RPMI8226 (cell line): ENCODE results near the gene TDRD10.

ENCODE experiments used
- DNase-seq: peaks from one replicate; pipeline ENCODE4 v3.0.0-alpha.2; 2015

Gene TDRD10

DNA sequence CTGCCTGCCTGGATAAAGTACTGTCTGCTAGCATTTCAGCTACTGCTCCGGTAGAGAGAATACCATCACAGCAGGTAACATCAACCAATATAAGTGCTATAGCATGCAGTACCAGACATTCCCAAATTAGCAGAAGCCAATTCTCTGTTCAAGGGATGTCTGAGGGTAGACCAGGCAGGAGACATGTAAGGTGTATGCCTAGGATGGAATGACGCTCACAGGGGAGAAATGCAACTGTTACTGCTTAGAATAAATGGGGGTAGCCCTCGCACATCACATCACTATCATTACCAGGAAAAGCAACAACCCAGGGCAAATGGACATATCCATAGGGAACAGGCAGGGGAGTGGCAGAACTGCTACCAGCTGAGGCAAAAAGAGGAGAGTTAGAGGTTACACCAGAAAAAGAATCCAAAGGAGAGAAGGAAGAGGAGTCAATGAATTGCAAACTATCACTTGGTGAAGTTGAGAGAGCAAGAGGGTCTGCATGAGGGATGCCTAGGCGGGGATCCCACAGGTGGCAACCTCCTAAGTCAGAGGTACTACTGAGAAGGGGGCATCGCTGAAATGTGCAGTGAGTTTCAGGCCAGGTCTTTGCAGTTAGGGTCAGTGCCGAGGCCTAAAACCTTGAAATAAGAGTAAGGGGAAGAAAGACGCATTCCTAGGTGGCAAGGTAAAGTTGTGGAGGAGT, 55.4 kb downstream of the TDRD10 start:
- DNase-seq, result peak; percentile 19

DNA sequence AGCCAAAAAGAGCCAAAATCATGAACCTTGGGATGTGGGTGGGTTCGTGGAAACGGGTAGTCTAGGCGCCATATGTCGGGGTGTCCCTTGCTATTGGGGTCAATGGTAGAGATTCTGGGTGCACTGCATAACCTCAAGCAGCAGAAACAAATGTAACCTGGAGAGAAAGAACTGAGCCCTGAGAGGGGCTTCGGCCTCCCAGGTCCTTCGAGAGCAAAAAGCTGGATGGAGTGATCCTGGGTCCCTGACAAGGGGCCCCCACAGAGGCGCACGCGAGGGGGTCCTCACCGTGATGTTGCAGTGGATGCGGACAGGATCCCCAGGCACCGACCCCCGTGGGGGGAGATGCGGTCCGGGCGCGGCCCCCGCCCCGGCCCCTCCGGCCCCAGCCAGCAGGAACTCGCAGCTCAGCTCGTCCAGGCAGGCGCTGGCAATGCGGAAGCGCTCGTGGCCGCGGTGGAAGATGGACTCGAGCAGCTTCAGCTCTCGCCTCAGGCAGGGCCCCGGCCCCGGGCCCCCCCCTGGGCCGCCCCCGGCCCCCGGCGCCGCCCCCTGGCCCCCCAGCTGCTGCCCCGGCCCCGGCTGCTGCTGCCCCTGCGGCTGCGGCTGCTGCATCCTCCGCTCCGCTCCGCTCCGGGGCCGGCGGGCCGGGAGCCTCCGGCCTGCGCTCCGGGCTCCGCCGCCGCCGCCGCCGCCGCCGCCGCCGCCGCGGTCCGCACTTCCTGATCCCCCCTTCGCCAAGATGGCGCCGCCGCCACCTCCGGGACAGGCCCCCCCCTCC, 56.1 kb downstream of the TDRD10 start, which contains the start of gene UBE2Q1:
UBE2Q1 (minus strand) TSS at position 724 of the 781 bp plus-strand sequence; CDS start at position 615, 109 bp downstream.
- DNase-seq, result peak; percentile 65

DNA sequence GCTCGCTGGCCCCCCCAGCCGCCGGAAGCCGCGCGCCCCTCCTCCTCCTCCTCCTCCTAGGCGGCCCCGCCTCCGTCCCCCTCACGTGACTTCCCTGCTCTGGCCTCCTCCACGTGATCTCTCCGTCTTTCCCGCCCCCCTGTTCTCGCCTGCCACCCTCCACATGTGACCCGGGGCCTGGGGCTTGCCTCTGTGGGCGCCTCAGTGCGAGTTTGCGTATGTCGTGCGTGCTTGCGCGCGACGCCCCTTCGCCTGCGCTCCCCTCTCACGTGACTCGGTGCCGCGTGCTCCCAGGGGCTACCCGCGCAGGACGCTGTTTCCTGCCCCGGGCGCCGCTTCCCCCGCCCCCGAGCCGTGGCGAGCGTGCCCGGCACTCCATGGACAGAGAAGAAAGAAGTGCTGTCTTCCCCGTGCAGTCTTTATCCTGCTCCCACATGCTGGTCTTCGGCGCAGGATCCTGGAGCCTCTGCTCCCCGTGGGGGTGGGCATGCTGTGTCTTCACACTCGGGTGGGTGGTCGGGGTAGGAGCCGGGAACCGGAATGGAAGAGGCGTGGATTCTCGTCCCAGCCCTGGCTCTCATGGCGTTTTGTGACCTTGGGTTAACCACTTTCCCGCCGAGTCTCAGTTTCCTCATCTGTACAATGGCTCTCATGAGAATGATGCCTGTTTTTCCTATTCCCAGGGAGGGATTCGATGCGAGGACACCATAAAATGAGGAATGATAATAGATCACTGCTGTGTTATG, 56.9 kb downstream of the TDRD10 start:
- peak; percentile 100 for DNase-seq

DNA sequence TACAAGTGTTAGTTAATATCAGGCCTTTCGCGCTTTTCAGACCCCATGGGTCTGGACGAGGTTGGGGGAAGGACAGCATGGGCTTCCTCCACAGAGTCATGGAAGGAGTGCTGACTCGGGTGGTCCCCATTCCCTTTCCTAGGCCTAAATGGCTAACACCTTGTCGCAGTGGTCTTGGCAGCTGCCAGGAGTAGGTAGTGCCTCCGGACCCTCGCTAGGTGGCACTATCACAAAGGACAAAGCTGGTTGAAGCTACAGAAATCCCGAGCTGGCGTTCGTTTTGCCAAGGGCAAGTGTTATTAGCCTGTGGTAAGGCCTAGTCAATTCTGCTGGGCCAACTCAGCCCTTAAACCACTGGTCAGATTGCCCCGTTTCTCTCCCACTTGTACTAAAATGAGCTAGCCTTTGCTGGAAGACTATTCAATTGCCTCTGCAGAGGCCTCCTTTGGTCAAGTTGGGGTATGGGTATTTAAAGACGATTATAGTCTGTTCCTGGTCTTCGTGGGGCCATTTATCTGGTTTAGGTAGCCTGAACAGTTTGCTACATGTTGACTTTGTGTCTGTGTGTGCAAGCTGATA, 57.5 kb downstream of the TDRD10 start:
- DNase-seq, result peak; percentile 94

DNA sequence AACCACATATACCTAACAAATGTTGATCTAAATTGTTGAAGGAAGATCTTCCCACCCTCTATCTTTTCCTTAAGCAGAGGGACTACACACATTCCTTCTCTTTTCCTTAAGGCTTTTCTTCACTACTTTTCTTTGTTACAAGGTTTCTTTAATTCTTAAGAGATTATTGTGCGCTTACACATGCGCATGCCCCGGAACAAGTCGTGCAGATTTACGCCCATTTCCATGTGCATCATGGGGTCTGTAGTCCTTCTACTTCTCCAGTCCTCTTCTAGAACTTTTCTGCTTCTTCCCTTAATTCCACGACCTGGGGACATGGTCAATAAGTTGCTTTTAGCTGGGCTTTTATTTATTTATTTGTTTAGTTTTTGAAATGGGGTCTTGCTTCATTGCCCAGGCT, 63.9 kb downstream of the TDRD10 start:
- no peak for DNase-seq

DNA sequence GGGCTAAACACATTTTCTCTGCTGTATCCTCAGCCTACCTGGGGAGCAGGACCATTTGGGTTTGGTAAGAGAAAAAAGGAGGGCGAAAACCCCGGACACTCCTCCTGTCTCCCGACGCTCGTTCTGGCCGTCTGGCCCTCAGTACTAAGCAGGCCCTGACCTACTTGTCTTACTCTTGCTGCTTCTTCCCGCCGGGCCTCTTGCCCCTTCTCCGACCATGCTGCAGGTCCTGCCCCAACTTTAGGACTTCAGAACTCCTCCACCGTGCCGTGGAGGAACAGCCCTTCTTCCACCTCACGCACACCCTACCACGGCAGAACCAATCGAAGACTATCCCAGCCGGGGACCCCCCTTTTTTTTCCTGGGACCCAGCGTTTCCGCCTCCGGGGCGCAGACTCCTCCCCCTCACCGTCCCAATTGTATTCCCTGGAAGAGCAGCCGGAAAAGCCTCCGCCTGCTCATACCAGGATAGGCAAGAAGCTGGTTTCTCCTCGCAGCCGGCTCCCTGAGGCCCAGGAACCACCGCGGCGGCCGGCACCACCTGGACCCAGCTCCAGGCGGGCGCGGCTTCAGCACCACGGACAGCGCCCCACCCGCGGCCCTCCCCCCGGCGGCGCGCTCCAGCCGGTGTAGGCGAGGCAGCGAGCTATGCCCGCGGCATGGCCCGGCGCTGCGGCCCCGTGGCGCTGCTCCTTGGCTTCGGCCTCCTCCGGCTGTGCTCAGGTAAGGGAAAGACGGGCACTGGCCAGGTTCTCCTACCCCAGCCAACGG, 65.6 kb downstream of the TDRD10 start, which contains the start of gene CHRNB2:
CHRNB2 (plus strand) TSS at position 393 of the 771 bp plus-strand sequence; CDS start at position 660, 267 bp downstream.
- peak; percentile 85 for DNase-seq

DNA sequence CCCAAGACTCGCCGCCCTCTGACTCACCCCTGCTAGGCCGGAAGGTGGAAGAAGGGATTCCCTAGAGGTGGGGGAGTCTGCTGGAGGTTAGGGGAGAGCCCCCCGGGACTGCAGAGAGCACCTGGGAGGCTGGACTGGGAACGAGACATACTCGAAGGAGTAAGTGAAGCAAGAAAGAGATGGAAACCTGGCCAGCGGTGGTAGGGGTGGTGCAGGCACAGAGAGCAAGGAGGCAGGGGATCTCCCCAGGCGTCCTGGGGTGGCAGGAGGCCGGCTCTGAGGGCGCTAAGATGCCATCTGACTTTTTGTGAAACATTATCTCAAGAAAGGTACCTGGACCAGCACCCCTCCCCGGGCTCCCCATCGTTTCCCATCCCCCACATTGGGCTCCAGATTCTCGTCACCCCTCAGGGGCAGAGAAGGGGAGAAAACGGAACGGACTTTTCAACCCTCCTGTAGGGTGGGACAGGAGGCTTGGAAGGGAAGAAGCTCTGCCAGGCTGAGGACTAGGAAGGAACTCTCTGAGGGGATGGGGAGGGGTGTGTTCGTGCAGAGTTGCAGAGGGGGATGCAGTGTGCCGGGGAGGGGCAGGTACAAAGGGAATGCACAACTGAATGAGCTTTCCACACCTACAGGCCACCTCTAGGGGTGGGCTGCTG, 66.3 kb downstream of the TDRD10 start:
- no peak for DNase-seq

DNA sequence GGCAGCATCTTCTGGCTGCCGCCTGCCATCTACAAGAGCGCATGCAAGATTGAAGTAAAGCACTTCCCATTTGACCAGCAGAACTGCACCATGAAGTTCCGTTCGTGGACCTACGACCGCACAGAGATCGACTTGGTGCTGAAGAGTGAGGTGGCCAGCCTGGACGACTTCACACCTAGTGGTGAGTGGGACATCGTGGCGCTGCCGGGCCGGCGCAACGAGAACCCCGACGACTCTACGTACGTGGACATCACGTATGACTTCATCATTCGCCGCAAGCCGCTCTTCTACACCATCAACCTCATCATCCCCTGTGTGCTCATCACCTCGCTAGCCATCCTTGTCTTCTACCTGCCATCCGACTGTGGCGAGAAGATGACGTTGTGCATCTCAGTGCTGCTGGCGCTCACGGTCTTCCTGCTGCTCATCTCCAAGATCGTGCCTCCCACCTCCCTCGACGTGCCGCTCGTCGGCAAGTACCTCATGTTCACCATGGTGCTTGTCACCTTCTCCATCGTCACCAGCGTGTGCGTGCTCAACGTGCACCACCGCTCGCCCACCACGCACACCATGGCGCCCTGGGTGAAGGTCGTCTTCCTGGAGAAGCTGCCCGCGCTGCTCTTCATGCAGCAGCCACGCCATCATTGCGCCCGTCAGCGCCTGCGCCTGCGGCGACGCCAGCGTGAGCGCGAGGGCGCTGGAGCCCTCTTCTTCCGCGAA, 69.4 kb downstream of the TDRD10 start:
- no peak for DNase-seq

DNA sequence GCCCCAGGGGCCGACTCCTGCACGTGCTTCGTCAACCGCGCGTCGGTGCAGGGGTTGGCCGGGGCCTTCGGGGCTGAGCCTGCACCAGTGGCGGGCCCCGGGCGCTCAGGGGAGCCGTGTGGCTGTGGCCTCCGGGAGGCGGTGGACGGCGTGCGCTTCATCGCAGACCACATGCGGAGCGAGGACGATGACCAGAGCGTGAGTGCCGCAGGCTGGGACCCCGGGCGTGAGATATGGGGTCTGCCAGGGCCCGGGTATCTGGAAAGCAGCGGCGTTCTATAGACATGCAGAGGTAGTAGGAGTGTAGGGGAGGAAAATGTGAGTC, 69.9 kb downstream of the TDRD10 start:
- no peak for DNase-seq

DNA sequence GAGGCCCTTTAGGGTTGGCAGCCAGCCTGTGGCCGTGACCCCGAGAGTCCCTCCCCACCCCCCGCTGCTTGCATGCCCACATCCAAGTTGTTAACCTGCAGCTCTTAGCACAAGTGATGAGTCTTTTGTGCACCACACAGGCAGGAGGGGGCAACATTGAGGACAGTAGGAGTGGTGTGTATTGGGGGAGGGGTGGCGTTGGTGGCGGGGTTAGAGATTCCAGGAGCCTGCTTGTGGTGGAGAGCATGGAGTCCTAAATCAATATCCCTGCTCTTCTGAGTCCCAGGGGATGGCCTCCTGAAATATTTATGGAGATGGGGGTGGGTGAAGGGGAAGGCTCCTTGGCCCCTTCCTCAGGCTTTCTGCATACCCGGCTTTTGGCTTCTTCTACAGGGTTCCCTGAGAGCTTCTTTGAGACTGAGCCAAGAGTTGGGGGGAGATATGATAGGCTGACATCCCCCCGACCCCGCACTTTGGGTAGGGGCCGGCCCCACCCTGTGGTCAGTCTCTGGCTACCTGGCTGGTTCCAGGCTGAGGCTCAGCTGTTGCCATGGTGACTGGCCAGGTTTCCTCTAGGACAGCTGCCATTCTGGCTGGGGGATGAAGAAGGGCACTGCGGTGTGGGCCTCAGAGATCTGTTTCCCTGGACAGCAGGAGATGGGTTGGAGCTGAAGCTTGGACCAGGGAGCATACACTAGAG, 70.6 kb downstream of the TDRD10 start:
- DNase-seq, result no peak

DNA sequence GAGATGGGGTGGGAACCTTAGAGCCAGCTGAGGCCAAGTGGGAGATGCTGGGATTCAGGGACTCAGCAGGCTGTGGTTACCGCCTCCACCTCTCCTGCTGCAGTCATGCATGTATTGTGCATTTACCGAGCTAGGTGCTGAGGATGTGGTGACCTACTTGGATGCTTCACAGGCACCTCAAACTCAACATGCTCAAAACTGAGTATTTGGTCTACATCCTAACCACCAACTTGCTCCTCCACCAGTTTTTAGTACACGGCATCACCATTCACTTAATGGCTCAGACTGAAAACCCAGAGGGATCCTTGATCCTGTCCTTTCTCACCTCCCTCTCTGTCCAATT, 71.1 kb downstream of the TDRD10 start:
- DNase-seq, result no peak

DNA sequence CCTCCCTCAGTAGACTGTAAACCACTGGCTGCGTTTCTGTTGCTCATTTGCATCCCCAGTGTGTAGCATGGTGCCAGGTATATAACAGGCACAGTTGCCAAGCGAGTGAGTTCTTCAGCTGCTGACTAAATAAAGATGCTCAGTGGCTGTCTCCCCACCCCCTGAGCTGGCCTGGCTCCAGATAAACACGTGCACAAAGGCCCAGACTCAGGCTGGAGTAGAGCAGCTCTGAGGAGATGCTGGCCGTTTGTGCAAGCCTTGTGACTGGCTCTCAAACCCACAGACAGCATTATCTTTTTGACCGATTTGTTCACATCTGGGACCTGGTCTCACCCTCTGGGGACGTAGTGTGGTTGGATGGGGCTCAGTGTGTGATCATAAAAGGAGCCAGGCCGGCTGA, 72.7 kb downstream of the TDRD10 start:
- peak; percentile 91 for DNase-seq

DNA sequence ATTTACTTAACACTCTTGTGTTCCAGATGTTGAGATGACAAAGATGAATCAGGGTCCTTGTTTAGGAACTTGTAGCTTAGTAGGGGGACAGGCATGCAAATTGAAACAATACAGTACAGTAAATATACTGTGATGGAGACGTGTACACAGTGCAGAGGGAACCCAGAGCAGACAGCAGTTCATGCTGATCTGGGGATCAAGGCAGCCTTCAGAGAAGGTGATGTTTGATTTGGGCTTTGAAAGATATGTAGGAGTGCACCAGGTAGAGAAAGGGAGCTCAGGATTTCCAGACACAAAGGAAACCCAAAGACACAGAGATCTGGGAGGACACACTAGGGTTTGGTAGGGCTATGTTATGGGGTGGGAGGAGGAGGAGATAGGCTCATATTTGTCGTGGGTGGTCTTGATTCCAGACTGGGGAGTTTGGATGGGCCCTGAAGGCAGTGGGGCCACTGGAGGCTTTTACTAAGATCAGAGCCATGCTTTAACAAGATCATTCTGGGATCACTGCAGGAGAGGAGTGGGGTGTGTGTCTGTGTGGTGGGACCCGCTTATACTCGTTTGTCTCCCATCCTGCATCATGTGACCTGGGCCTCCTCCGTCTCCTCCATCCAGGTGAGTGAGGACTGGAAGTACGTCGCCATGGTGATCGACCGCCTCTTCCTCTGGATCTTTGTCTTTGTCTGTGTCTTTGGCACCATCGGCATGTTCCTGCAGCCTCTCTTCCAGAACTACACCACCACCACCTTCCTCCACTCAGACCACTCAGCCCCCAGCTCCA, 73.3 kb downstream of the TDRD10 start:
- DNase-seq, result no peak

DNA sequence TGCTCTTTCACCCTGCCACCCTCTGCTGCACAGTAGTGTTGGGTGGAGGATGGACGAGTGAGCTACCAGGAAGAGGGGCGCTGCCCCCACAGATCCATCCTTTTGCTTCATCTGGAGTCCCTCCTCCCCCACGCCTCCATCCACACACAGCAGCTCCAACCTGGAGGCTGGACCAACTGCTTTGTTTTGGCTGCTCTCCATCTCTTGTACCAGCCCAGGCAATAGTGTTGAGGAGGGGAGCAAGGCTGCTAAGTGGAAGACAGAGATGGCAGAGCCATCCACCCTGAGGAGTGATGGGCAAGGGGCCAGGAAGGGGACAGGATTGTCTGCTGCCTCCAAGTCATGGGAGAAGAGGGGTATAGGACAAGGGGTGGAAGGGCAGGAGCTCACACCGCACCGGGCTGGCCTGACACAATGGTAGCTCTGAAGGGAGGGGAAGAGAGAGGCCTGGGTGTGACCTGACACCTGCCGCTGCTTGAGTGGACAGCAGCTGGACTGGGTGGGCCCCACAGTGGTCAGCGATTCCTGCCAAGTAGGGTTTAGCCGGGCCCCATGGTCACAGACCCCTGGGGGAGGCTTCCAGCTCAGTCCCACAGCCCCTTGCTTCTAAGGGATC, 74.0 kb downstream of the TDRD10 start:
- no peak for DNase-seq

DNA sequence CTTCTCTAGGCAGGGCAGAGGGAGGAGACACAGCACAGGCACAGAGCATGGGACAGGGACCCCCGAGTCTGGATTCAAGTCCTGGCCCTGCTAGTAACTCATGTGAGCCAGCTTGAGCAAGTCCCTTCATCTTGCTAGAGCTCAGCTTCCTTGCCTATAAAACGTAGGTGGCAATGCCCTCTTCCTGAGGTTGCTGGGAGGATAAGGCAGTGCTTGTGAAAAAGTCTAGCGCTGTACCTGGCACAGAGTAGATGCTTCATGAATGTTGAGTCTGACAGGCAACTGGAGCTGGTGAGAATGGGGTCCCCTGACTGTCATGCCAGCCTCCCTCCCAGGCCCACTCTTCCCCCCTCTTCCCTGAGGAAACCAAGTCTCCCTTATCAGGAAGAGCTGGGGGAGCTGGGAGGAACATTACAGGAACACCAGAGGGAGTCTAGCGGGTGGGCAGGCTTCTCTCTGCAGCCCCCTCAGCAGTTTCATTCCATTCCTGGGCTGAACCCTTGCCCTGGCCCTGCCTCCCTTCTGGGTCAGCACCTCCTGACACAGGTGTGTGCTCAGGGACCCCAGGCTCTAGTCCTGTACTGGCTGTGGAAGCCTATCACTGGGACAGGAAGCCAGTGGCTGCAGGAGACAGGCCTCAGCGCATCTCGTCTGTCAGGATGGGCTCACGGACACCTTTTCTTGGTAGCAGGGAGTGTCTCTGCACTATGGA, 75.5 kb downstream of the TDRD10 start:
- DNase-seq, result no peak

DNA sequence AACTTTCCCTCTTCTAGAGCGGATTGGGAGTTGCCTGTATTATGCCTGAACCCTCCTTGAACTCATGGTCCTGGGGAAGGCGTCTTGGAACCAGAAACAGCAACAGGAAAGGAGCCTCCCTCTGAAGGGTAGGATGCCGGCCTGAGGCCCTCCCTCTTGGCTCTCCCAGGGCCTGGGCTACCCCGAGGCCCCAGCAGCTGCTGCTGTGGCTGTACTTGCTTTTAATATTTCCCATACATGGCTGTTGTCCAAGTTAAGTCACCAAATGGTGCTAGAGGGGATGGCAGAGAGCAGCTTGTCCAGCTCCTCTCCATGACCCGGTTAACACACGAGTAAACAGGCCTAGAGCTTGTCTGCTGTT, 76.0 kb downstream of the TDRD10 start:
- DNase-seq, result no peak

DNA sequence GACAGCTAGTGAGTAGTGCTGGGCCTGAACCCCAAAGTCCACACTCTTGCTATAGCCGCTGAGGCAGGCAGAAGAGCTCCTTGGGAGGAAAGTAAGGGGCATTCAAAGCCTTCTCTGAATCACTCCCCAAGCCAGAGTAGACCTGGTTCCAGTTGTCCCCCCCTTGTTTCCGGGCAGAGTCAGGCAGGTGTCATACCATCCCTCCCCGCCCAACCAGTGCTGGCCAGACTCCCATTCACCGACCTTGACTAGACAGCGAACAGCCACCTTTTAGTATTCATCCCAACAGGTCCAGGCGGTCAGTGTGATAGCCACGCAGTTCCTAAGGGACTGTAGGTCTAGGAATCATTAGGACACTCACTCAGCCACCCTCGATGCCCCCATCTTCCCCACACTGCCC, 77.4 kb downstream of the TDRD10 start:
- no peak for DNase-seq

DNA sequence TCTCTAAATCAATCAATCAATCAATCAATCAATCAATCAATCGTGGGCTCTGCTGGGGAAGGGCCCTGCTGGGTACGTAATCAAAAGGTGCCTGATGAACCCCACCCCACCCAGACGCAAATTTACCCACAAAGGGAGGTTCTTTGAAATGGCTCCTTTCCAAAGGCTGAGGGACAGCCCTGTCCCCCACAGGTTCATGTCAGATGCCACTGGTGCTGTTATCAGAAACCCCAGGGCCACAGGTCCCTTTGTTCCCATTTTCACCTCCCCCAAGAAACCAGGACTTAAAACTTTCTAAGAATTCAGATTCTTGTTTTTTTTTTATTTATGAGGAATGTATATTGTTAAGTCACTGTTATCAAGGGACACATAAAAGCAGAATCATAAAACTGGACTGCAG, 79.7 kb downstream of the TDRD10 start:
- no peak for DNase-seq

DNA sequence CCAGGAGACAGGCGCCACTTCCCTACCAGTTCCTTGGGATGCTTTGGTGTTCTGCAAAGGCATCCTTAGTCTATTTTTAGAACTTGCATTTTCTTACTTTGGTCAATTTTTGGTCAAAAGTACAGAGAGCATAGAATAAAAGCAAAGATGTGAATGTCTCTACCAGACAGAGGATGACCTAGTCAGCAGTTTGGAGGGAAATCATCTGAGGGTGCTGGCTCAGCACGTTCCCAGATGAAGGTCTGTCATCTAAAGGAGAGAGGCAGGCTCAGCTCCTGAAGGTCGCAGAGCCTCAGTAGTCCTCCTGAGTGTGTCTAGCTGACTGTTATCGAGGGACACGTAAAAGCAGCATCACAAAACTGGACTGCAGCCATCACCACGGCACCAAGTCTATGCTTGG, 80.9 kb downstream of the TDRD10 start:
- no peak for DNase-seq
